HEK293T (cell line): ENCODE results near the gene STPG1.

ENCODE experiments used
- CTCF ChIA-PET: fragments of 350-600 bp; formaldehyde crosslinking; extraction: SDS; loops from one replicate; lab custom pipeline; 2021; ENCODE audit warnings: antibody characterized with exemption, inconsistent platforms; lab: Yijun Ruan, JAX
- POLR2A ChIA-PET: fragments of 350-600 bp; formaldehyde crosslinking; extraction: SDS; loops from one replicate; lab custom pipeline; 2020; ENCODE audit warnings: antibody characterized with exemption, inconsistent platforms; lab: Yijun Ruan, JAX
- DNase-seq: peaks from one replicate; pipeline ENCODE4 v3.0.0; 2012; ENCODE audit warnings: mixed read lengths; ENCODE audit errors: extremely low spot score
- ARNT ChIP-seq: fragments of 450-650 bp; IDR thresholded peaks from 2 replicates; pipeline ENCODE4 v1.6.1; 2017; ENCODE audit warnings: mild to moderate bottlenecking
- BHLHE40 ChIP-seq: fragments of 450-650 bp; IDR thresholded peaks from 2 replicates; pipeline ENCODE4 v1.6.1; 2016; ENCODE audit warnings: mild to moderate bottlenecking, moderate library complexity, borderline replicate concordance
- CTBP1 ChIP-seq: fragments of 450-650 bp; IDR thresholded peaks from 2 replicates; pipeline ENCODE4 v1.6.1; 2016; ENCODE audit warnings: borderline replicate concordance
- ELF4 ChIP-seq: fragments of 450-650 bp; IDR thresholded peaks from 2 replicates; pipeline ENCODE4 v1.6.1; 2017; ENCODE audit warnings: antibody characterized with exemption
- FOXA1 ChIP-seq: fragments of 450-650 bp; IDR thresholded peaks from 2 replicates; pipeline ENCODE4 v1.6.1; 2016; ENCODE audit warnings: mild to moderate bottlenecking
- FOXK2 ChIP-seq: fragments of 450-650 bp; IDR thresholded peaks from 2 replicates; pipeline ENCODE4 v1.6.1; 2016; ENCODE audit warnings: mild to moderate bottlenecking
- FOXM1 ChIP-seq: fragments of 450-650 bp; IDR thresholded peaks from 2 replicates; pipeline ENCODE4 v1.6.1; 2017; ENCODE audit warnings: mild to moderate bottlenecking, borderline replicate concordance
- HDGF ChIP-seq: fragments of 450-650 bp; IDR thresholded peaks from 2 replicates; pipeline ENCODE4 v1.6.1; 2017; ENCODE audit warnings: antibody characterized with exemption, borderline replicate concordance
- L3MBTL2 ChIP-seq: fragments of 450-650 bp; conservative IDR thresholded peaks from 2 replicates; pipeline ENCODE4 v1.6.1; 2016; ENCODE audit warnings: mild to moderate bottlenecking
- LEF1 ChIP-seq: fragments of 450-650 bp; IDR thresholded peaks from 2 replicates; pipeline ENCODE4 v1.6.1; 2017; ENCODE audit warnings: mild to moderate bottlenecking, borderline replicate concordance
- NFRKB ChIP-seq: fragments of 450-650 bp; IDR thresholded peaks from 2 replicates; pipeline ENCODE4 v1.6.1; 2016; ENCODE audit warnings: mild to moderate bottlenecking, moderate library complexity
- PKNOX1 ChIP-seq: fragments of 450-650 bp; IDR thresholded peaks from 2 replicates; pipeline ENCODE4 v1.6.1; 2016
- SP1 ChIP-seq: fragments of 450-650 bp; IDR thresholded peaks from 2 replicates; pipeline ENCODE4 v1.6.1; 2017
- SUZ12 ChIP-seq: fragments of 450-650 bp; IDR thresholded peaks from 2 replicates; pipeline ENCODE4 v1.6.1; 2016; ENCODE audit warnings: mild to moderate bottlenecking
- TARDBP ChIP-seq: fragments of 450-650 bp; IDR thresholded peaks from 2 replicates; pipeline ENCODE4 v1.6.1; 2016
- ZNF384 ChIP-seq: fragments of 450-650 bp; IDR thresholded peaks from 2 replicates; pipeline ENCODE4 v1.6.1; 2016

STPG1 gene

GRCh38 chr1:24360681-24361080 is 52.9 kb downstream of the STPG1 start:
- no peak for DNase-seq
- ChIA-PET POLR2A (interaction anchor here (1.4 kb wide), 1 partner anchor 38 kb away, joined by 4 read pairs; no protein-coding TSS in a partner anchor), CTCF (no interaction called here)
- TF ChIP-seq ZNF384 (no peak), FOXK2 (no peak), L3MBTL2 (no peak), NFRKB (no peak), CTBP1 (no peak), SUZ12 (no peak), ELF4 (no peak), PKNOX1 (no peak), TARDBP (no peak), FOXM1 (no peak), SP1 (no peak), FOXA1 (no peak), BHLHE40 (no peak), HDGF (no peak), ARNT (no peak), LEF1 (no peak)

GRCh38 chr1:24357038-24357437 is 56.5 kb downstream of the STPG1 start:
- no peak for DNase-seq
- ChIA-PET POLR2A (no interaction called here), CTCF (no interaction called here)
- no peak for TF ChIP-seq ARNT
- no peak for TF ChIP-seq NFRKB
- TF ChIP-seq PKNOX1: no peak
- TF ChIP-seq HDGF: no peak
- TF ChIP-seq FOXK2: no peak
- no peak for TF ChIP-seq TARDBP
- TF ChIP-seq SUZ12: no peak
- no peak for TF ChIP-seq SP1
- TF ChIP-seq L3MBTL2: no peak
- no peak for TF ChIP-seq CTBP1
- TF ChIP-seq BHLHE40: no peak
- TF ChIP-seq FOXM1: no peak
- no peak for TF ChIP-seq ELF4

GRCh38 chr1:24355466-24355865 is 58.1 kb downstream of the STPG1 start:
- no peak for DNase-seq
- ChIA-PET CTCF (interaction anchor here (0.6 kb wide), 1 partner anchor 310 kb away, joined by 3 read pairs; no protein-coding TSS in a partner anchor), POLR2A (interaction anchor here (0.9 kb wide), 1 partner anchor 34 kb away, joined by 3 read pairs; no protein-coding TSS in a partner anchor)
- TF ChIP-seq L3MBTL2 (no peak), ZNF384 (no peak), HDGF (no peak), TARDBP (no peak), FOXK2 (no peak), SP1 (no peak), LEF1 (no peak), FOXA1 (no peak), NFRKB (no peak), FOXM1 (no peak), ELF4 (no peak), ARNT (no peak), BHLHE40 (no peak), PKNOX1 (no peak), CTBP1 (no peak), SUZ12 (no peak)

GRCh38 chr1:24353292-24353891 is 60.2 kb downstream of the STPG1 start:
- TF ChIP-seq ZNF384: no peak
- no peak for TF ChIP-seq LEF1
- no peak for TF ChIP-seq SP1

GRCh38 chr1:24351918-24352627 is 61.5 kb downstream of the STPG1 start:
- CTCF ChIA-PET: interaction anchor here (0.9 kb wide), 1 partner anchor 150 kb away, joined by 4 read pairs; no protein-coding TSS in a partner anchor
- no peak for TF ChIP-seq ELF4
- no peak for TF ChIP-seq SP1
- no peak for TF ChIP-seq HDGF
- no peak for TF ChIP-seq LEF1
- TF ChIP-seq PKNOX1: no peak
- TF ChIP-seq FOXA1: no peak
- no peak for TF ChIP-seq FOXK2
- no peak for TF ChIP-seq BHLHE40
- POLR2A ChIA-PET: interaction anchor here (0.6 to 1.5 kb wide), 2 partner anchors 31 to 57 kb away, joined by 3 to 4 read pairs; no protein-coding TSS in a partner anchor
- no peak for DNase-seq

More at GRCh38 chr1:24353292-24353891, 60.2 kb downstream of the STPG1 start:
- DNase-seq: no peak
- ChIA-PET CTCF (no interaction called here), POLR2A (no interaction called here)
